HG03565 (cell line): ENCODE results near the gene C19orf85.
"Not testable (repeated sequence)": the region's sequence is repeated elsewhere in the genome, so short reads cannot be mapped to it uniquely, and the experiment has no call there.

ENCODE experiments used
- ATAC-seq: cut with Tn5 transposase; IDR thresholded peaks from one replicate; pipeline ENCODE4 v1.9.1; 2021; ENCODE audit warnings: mild to moderate bottlenecking, moderate library complexity; ENCODE audit not compliant: unreplicated experiment

The C19orf85 gene

GRCh38 chr19:55459950-55460657, 4.4 kb downstream of the C19orf85 start:
- ATAC-seq, result no peak

GRCh38 chr19:55459551-55459949, 5.0 kb downstream of the C19orf85 start:
- ATAC-seq, result no peak

GRCh38 chr19:55457683-55458457, 6.7 kb downstream of the C19orf85 start:
- no peak for ATAC-seq

GRCh38 chr19:55456347-55456746, 8.2 kb downstream of the C19orf85 start:
- ATAC-seq, result no peak

- ATAC-seq, result no peak
These were observed 8.8 kb downstream of the C19orf85 start for GRCh38 chr19:55455576-55456235.

GRCh38 chr19:55454787-55455243, 9.7 kb downstream of the C19orf85 start:
- ATAC-seq, result no peak

- no peak for ATAC-seq
These were observed 10.9 kb downstream of the C19orf85 start for GRCh38 chr19:55453511-55454260.

- no peak for ATAC-seq
These were observed 11.7 kb downstream of the C19orf85 start for GRCh38 chr19:55452749-55453346.

- no peak for ATAC-seq
These were observed 12.4 kb downstream of the C19orf85 start for GRCh38 chr19:55451965-55452748.

- ATAC-seq, result no peak
These were observed 13.2 kb downstream of the C19orf85 start for GRCh38 chr19:55451163-55451964.

GRCh38 chr19:55449469-55449868, 15.1 kb downstream of the C19orf85 start:
- ATAC-seq, result no peak

GRCh38 chr19:55448175-55448490, 16.4 kb downstream of the C19orf85 start:
- ATAC-seq, result not testable (repeated sequence)

- no peak for ATAC-seq
These were observed 17.0 kb downstream of the C19orf85 start for GRCh38 chr19:55447421-55448174.

GRCh38 chr19:55446060-55446459, 18.5 kb downstream of the C19orf85 start:
- ATAC-seq, result no peak

- no peak for ATAC-seq
These were observed 19.9 kb downstream of the C19orf85 start for GRCh38 chr19:55444646-55445045.

- no peak for ATAC-seq
These were observed 20.6 kb downstream of the C19orf85 start for GRCh38 chr19:55443824-55444480.

- no peak for ATAC-seq
These were observed 21.3 kb downstream of the C19orf85 start, which contains the start of gene SHISA7 for GRCh38 chr19:55443045-55443823. Gene SHISA7, minus strand, starts transcription at chr19:55443300. Its CDS starts 437 bp downstream, at chr19:55442863.
